IPS-20b (cell line): ENCODE results near the gene SIK2.

Experiments used
- H3K27ac ChIP-seq: one replicate; pipeline ENCODE4 v1.5.1; 2013; ENCODE audit warnings: low read length
- H3K27me3 ChIP-seq: 2 replicates; pipeline ENCODE4 v1.6.1; 2013; ENCODE audit warnings: mild to moderate bottlenecking, low read length, inconsistent platforms; ENCODE audit not compliant: insufficient read depth
- H3K36me3 ChIP-seq: 2 replicates; pipeline ENCODE4 v1.6.1; 2013; ENCODE audit warnings: low read depth, mild to moderate bottlenecking, inconsistent platforms, low read length, moderate library complexity; ENCODE audit not compliant: insufficient read depth
- H3K4me1 ChIP-seq: 2 replicates; pipeline ENCODE4 v1.6.1; 2013; ENCODE audit warnings: mild to moderate bottlenecking, control low read depth, inconsistent platforms, low read length, moderate library complexity; ENCODE audit not compliant: insufficient read depth
- H3K4me3 ChIP-seq: 2 replicates; pipeline ENCODE4 v1.5.1; 2013; ENCODE audit warnings: mild to moderate bottlenecking, low read length, inconsistent platforms
- H3K9ac ChIP-seq: 2 replicates; pipeline ENCODE4 v1.6.1; 2013; ENCODE audit warnings: low read depth, mild to moderate bottlenecking, inconsistent platforms, low read length, moderate library complexity
- H3K9me3 ChIP-seq: 2 replicates; pipeline ENCODE4 v1.6.1; 2013; ENCODE audit warnings: mild to moderate bottlenecking, low read depth, low read length, inconsistent platforms; ENCODE audit not compliant: insufficient read depth

SIK2 gene

DNA sequence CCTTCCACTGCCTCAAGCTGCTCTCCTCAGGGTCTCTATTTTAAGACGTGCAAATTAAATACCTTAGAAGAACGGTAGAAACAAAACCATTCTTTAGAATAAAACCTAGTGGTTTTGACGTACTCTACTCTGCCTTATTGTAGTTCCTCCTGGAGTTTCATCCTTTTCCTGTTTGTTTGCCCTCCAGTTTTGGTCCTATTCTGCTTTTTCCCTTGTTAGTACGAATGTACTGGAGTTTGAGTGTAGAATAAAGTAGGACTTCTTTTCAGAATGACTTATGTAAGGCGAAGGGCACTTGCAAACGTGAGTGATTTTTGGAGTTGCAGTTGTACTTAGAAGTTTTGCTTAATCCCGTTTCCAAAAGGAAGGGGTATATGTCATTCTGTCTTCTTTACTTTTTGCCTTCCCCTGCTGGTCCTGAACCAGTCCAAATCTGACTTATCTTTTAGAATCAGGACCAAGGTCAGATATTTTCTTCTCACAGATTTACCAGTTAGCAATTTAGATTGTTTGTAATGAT lies 1.4 kb downstream of the SIK2 start:
- Histone ChIP-seq H3K4me1 (peaks cover 12% of the 10 kb centered on the region; the same call in 1 of the 2 replicates), H3K9me3 (no peaks in the 10 kb centered on the region), H3K9ac (no peak overlapping the region; the same call in 1 of the 2 replicates), H3K27ac (no peak overlapping the region), H3K36me3 (no peaks in the 10 kb centered on the region), H3K27me3 (peaks cover 30% of the 10 kb centered on the region), H3K4me3 (peak overlapping the region; percentile 77)

GRCh38 chr11:111604392-111605009 lies 2.3 kb downstream of the SIK2 start:
- H3K27me3 ChIP-seq: peaks cover 30% of the 10 kb centered on the region
- no peak overlapping the region for H3K27ac ChIP-seq
- H3K4me3 ChIP-seq: peak overlapping the region; percentile 59
- no peak overlapping the region for H3K9ac ChIP-seq
- H3K9me3 ChIP-seq: no peaks in the 10 kb centered on the region
- H3K36me3 ChIP-seq: no peaks in the 10 kb centered on the region
- H3K4me1 ChIP-seq: peaks cover 12% of the 10 kb centered on the region; the same call in 1 of the 2 replicates

GRCh38 chr11:111605681-111606080 lies 3.4 kb downstream of the SIK2 start:
- no peak overlapping the region for H3K27ac ChIP-seq
- H3K27me3 ChIP-seq: peaks cover 25% of the 10 kb centered on the region
- H3K9ac ChIP-seq: no peak overlapping the region
- H3K36me3 ChIP-seq: no peaks in the 10 kb centered on the region
- H3K9me3 ChIP-seq: no peaks in the 10 kb centered on the region
- no peak overlapping the region for H3K4me3 ChIP-seq
- peaks cover 12% of the 10 kb centered on the region; the same call in 1 of the 2 replicates for H3K4me1 ChIP-seq

GRCh38 chr11:111606986-111607385 lies 4.7 kb downstream of the SIK2 start:
- Histone ChIP-seq H3K27me3 (peaks cover 14% of the 10 kb centered on the region), H3K27ac (no peak overlapping the region), H3K9me3 (no peaks in the 10 kb centered on the region), H3K4me1 (peaks cover 12% of the 10 kb centered on the region; the same call in 1 of the 2 replicates), H3K9ac (no peak overlapping the region), H3K4me3 (no peak overlapping the region), H3K36me3 (no peaks in the 10 kb centered on the region)

GRCh38 chr11:111607751-111608150 lies 5.5 kb downstream of the SIK2 start:
- H3K27me3 ChIP-seq: peaks cover 14% of the 10 kb centered on the region
- no peaks in the 10 kb centered on the region for H3K36me3 ChIP-seq
- H3K9ac ChIP-seq: no peak overlapping the region
- H3K27ac ChIP-seq: no peak overlapping the region
- H3K9me3 ChIP-seq: no peaks in the 10 kb centered on the region
- no peak overlapping the region for H3K4me3 ChIP-seq
- H3K4me1 ChIP-seq: peaks cover 12% of the 10 kb centered on the region; the same call in 1 of the 2 replicates

- Histone ChIP-seq H3K9me3 (no peaks in the 10 kb centered on the region), H3K9ac (no peak overlapping the region), H3K4me3 (no peak overlapping the region), H3K4me1 (no peaks in the 10 kb centered on the region), H3K36me3 (no peaks in the 10 kb centered on the region), H3K27ac (no peak overlapping the region), H3K27me3 (no peaks in the 10 kb centered on the region)
These were observed 10.0 kb downstream of the SIK2 start for GRCh38 chr11:111612224-111612623.

- no peaks in the 10 kb centered on the region for H3K4me1 ChIP-seq
- no peak overlapping the region for H3K9ac ChIP-seq
- H3K27ac ChIP-seq: no peak overlapping the region
- H3K4me3 ChIP-seq: no peak overlapping the region
- peaks cover 4% of the 10 kb centered on the region; the same call in 1 of the 2 replicates for H3K36me3 ChIP-seq
- no peaks in the 10 kb centered on the region for H3K9me3 ChIP-seq
- H3K27me3 ChIP-seq: no peaks in the 10 kb centered on the region
These were observed 15.0 kb downstream of the SIK2 start for GRCh38 chr11:111617286-111617685.

DNA sequence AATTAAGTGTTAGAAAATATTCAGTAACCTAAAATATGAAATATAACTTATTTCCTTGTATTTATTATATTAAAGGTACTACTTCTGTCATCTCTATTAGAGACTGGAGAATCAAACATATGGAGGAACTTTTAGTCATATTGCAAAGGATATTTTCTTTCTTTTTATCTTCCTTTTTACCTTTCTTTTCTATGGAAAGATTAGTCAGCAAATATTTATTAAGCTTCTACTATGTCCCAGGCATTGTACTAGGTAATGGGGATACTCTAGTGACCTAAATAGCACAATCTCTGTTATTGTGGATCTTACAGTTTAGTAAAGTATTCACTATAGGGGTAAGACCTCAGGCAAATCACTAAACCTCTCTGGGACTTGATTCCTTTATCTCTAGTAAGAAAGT lies 18.3 kb downstream of the SIK2 start:
- Histone ChIP-seq H3K4me1 (no peaks in the 10 kb centered on the region), H3K4me3 (no peak overlapping the region), H3K27me3 (no peaks in the 10 kb centered on the region), H3K9ac (no peak overlapping the region), H3K27ac (no peak overlapping the region), H3K36me3 (peaks cover 4% of the 10 kb centered on the region; the same call in 1 of the 2 replicates), H3K9me3 (no peaks in the 10 kb centered on the region)

DNA sequence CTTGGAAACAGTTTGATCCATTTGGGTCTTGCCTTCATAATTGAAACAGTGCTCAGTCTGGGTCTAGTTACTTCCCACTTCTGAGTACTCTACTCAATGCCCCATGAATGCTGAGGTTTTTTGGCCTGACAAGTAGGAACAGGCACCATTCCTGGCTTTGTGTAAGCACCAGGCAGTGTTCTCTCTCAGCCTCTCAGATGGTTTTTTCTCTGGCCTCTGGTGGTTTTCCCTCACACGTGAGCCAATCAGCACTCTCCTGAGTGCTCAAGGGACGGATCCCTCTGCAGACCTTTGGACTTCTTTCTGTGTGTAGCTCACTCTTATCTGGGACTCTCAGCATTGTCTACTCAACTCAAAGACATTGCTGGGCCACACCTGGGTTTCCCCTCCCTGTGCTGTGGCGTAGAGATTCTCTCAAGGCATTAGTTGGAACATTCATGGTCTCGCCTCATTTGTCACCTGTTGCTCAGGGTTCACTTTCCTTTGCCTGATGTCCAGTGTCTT lies 21.3 kb downstream of the SIK2 start:
- H3K27me3 ChIP-seq: no peaks in the 10 kb centered on the region
- peaks cover 4% of the 10 kb centered on the region; the same call in 1 of the 2 replicates for H3K36me3 ChIP-seq
- no peak overlapping the region for H3K9ac ChIP-seq
- no peaks in the 10 kb centered on the region for H3K4me1 ChIP-seq
- no peaks in the 10 kb centered on the region for H3K9me3 ChIP-seq
- H3K4me3 ChIP-seq: no peak overlapping the region
- no peak overlapping the region for H3K27ac ChIP-seq

DNA sequence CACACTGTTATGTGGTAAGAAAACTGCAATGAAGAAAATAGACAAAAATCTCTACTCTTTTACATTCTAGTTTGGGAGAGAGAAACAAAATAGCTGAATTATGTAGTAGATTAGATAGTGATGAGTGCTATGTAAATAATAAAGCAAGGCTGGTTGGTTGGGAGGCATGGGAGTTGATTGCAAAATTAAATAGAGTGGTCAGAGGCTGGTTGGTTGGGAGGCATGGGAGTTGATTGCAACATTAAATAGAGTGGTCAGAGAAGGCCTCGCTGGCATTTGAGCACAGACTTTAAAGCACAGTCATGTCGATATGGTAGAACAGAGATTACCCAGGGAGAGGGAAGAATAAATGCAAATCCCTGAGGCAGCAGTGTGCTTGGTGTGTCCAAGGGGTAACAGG lies 22.4 kb downstream of the SIK2 start:
- H3K27me3 ChIP-seq: no peaks in the 10 kb centered on the region
- no peaks in the 10 kb centered on the region for H3K4me1 ChIP-seq
- no peak overlapping the region for H3K4me3 ChIP-seq
- H3K9ac ChIP-seq: no peak overlapping the region
- H3K9me3 ChIP-seq: no peaks in the 10 kb centered on the region
- H3K27ac ChIP-seq: no peak overlapping the region
- no peaks in the 10 kb centered on the region; the same call in 1 of the 2 replicates for H3K36me3 ChIP-seq

GRCh38 chr11:111627591-111627990 lies 25.3 kb downstream of the SIK2 start:
- Histone ChIP-seq H3K36me3 (no peaks in the 10 kb centered on the region), H3K4me3 (no peak overlapping the region), H3K27ac (no peak overlapping the region), H3K4me1 (no peaks in the 10 kb centered on the region), H3K9ac (no peak overlapping the region), H3K9me3 (no peaks in the 10 kb centered on the region), H3K27me3 (no peaks in the 10 kb centered on the region)

DNA sequence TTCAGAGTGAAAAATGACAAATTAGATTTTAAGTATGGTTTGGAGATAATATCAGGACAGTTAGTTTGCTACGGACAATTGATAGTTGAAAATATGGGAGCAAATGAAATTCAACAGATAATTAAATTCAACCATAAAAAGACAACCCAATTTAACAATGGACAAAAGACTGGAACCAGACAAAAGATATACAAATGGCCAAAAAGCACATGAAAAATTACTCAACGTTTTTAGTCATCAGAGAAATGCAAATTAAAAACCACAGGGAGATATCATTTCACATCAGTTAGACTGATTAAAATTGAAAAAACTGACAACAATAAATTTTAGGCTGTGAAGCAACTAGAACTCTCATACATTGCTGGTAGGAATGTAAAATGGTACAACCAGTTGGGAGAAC lies 27.2 kb downstream of the SIK2 start:
- no peaks in the 10 kb centered on the region for H3K27me3 ChIP-seq
- H3K27ac ChIP-seq: no peak overlapping the region
- H3K9ac ChIP-seq: no peak overlapping the region
- no peak overlapping the region for H3K4me3 ChIP-seq
- H3K4me1 ChIP-seq: peaks cover 8% of the 10 kb centered on the region; the same call in 1 of the 2 replicates
- H3K36me3 ChIP-seq: no peaks in the 10 kb centered on the region
- H3K9me3 ChIP-seq: no peaks in the 10 kb centered on the region
